A549 (cell line): ENCODE data around the gene TNS1.
A peak's percentile ranks its signal among the peaks of the same experiment; 100 is the strongest.

ENCODE experiments used
- BHLHE40 ChIP-seq: IDR thresholded peaks from 2 replicates; pipeline ENCODE4 v1.6.1; 2012; ENCODE audit warnings: low read depth, low read length, inconsistent platforms
- CHD4 ChIP-seq: fragments of 200-600 bp; sonication (generic); IDR thresholded peaks from 2 replicates; pipeline ENCODE4 v1.6.1; 2016; ENCODE audit warnings: antibody characterized with exemption, mild to moderate bottlenecking, borderline replicate concordance
- CTCF ChIP-seq: fragments of >200 bp; sonication (Bioruptor Twin); formaldehyde crosslinking; IDR thresholded peaks from 3 replicates; pipeline ENCODE4 v1.5.1; 2016
- E2F6 ChIP-seq: IDR thresholded peaks from 2 replicates; pipeline ENCODE4 v1.6.1; 2012; ENCODE audit warnings: low read depth, borderline replicate concordance
- EP300 ChIP-seq, 2 experiments: fragments of >200 bp; sonication (Bioruptor Twin); formaldehyde crosslinking; IDR thresholded peaks; 2 replicates in 1 of 2; 3 replicates in 1 of 2; pipeline ENCODE4 v1.6.1; 2016 to 2017
- JUNB ChIP-seq: fragments of >200 bp; sonication (Bioruptor Twin); formaldehyde crosslinking; IDR thresholded peaks from 2 replicates; pipeline ENCODE4 v1.6.1; 2016
- POLR2A ChIP-seq: IDR thresholded peaks from 2 replicates; pipeline ENCODE4 v1.6.1; 2012; ENCODE audit warnings: mild to moderate bottlenecking, low read length
- SMC3 ChIP-seq: fragments of >200 bp; sonication (Bioruptor Twin); formaldehyde crosslinking; IDR thresholded peaks from 3 replicates; pipeline ENCODE4 v1.6.1; 2018; ENCODE audit warnings: inconsistent platforms
- SREBF2 ChIP-seq: fragments of 450-650 bp; IDR thresholded peaks from 2 replicates; pipeline ENCODE4 v1.6.1; 2014; ENCODE audit warnings: mild to moderate bottlenecking, moderate library complexity

GRCh38 chr2:217988840-217989204 lies 14.0 kb downstream of the TNS1 start:
- no peak for TF ChIP-seq SREBF2
- TF ChIP-seq CTCF: peak; percentile 2; the same call in 2 of the 3 replicates
- TF ChIP-seq POLR2A: no peak
- no peak for TF ChIP-seq JUNB
- no peak for TF ChIP-seq EP300 (IDR thresholded peaks at IDR 0.05)
- no peak for TF ChIP-seq BHLHE40
- TF ChIP-seq E2F6: no peak
- no peak; the same call in 1 of the 3 replicates for TF ChIP-seq SMC3
- no peak for TF ChIP-seq CHD4
